HFF-Myc (cell line): ENCODE data around the gene CFAP77.

Experiments
- DNase-seq: peaks from one replicate; pipeline ENCODE4 v3.0.0-alpha.2; 2011; ENCODE audit warnings: low read depth; ENCODE audit errors: extremely low read depth
- H3K4me3 ChIP-seq: replicated peaks from 2 replicates; pipeline ENCODE4 v1.5.1; 2011; ENCODE audit warnings: low read depth, mild to moderate bottlenecking, control low read depth, low read length
- TF ChIP-seq, protein P1 (sequence below): IDR thresholded peaks from 2 replicates; pipeline ENCODE4 v1.5.1; 2012; ENCODE audit warnings: mild to moderate bottlenecking, low read depth, low read length, control low read depth; ENCODE audit errors: missing control alignments

CFAP77 gene

DNA sequence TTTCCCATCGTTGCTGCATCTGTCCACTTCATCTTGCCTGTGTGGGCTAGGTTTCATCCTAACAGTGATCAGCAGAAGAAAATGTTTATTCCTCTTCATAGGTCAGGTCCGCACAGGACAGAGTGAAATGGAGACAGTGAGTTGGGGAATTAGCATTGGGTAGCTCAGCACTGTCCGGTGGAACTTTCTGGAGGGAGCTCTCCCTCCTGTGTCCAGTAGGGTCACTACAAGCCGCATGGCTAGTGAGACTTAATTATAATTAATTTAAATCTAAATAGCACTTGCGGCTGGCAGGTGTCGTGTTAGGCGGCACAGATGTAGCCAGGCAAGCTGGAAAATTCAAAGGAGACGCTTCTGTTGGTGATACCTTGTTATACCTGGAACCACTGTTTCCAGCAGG, 48.4 kb downstream of the CFAP77 start:
- TF ChIP-seq, protein P1, sequence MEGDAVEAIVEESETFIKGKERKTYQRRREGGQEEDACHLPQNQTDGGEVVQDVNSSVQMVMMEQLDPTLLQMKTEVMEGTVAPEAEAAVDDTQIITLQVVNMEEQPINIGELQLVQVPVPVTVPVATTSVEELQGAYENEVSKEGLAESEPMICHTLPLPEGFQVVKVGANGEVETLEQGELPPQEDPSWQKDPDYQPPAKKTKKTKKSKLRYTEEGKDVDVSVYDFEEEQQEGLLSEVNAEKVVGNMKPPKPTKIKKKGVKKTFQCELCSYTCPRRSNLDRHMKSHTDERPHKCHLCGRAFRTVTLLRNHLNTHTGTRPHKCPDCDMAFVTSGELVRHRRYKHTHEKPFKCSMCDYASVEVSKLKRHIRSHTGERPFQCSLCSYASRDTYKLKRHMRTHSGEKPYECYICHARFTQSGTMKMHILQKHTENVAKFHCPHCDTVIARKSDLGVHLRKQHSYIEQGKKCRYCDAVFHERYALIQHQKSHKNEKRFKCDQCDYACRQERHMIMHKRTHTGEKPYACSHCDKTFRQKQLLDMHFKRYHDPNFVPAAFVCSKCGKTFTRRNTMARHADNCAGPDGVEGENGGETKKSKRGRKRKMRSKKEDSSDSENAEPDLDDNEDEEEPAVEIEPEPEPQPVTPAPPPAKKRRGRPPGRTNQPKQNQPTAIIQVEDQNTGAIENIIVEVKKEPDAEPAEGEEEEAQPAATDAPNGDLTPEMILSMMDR = no peak
- no peak for DNase-seq

DNA sequence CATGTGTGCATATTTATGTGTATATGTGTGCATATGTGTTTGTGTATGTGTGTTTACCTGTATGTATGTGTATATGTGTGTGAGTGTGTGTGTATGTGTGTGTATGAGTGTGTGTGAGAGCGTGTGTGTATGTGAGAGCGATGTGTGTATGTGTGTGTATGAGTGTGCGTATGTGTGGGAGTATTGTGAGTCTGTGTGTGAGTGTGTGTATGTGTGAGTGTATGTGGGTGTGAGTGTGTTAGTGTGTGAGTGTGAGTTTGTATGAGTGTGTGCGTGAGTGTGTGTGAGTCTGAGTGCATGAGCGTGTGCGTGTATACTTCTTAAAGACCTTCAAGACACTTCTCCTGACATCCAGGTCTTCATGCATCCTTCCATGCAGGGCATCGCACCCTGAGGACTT, 49.6 kb downstream of the CFAP77 start:
- TF ChIP-seq, protein P1 = no peak
- no peak for DNase-seq

More for the DNA sequence above, 48.4 kb downstream of the CFAP77 start:
- no peak overlapping the region for H3K4me3 ChIP-seq

DNA sequence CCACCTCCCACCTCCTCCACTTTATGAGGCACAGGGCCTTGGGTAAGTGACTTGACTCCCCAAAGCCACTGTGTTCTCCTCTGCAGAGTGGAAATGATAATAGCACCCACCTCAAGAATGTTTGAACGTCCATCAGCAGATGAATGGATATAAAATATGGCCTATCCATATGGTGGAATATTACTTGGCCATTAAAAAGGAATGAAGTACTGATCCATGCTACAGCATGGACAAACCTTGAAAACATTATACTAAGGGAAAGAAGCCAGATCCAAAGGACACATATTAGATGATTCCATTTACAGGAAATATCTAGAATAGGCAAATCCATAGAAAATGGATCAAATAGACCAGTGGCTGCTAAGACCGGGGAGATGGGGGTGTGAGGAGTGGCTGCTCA, 50.2 kb downstream of the CFAP77 start:
- TF ChIP-seq, protein P1 = no peak

More for the DNA sequence above, 49.6 kb downstream of the CFAP77 start:
- H3K4me3 ChIP-seq = no peak overlapping the region

DNA sequence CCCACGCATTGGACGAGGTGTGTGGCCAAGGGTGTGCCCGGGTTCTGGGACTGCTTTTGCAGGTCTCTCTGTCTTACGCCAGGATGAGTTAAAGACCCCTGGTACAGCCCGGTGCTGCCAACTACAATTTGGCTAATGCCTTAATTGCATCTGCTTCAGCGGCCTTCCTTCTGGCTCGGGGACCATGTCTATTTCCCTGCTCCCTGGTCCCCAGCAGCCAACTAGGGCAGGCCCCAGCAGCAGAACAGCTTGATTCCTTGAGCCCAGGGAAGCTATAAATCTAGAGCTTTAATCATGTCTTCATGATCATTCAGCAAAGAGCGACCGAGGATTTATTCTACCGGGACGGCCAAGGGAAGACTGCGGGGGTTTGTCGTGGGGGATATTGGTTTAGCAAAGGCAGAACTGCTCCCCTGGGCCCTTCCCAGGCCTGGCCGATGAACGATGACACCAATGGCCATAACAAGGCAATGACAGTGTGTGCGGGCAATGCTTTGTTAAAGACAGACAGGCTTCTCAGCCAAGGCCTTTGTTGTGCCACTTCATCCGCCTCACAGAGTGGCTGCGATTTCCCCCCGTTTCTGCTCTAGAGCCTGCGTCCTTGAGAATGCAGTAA, 51.4 kb downstream of the CFAP77 start:
- no peak for DNase-seq
- no peak overlapping the region for H3K4me3 ChIP-seq
- TF ChIP-seq, protein P1 = no peak

More for the DNA sequence above, 50.2 kb downstream of the CFAP77 start:
- H3K4me3 ChIP-seq = no peak overlapping the region
- no peak for DNase-seq

DNA sequence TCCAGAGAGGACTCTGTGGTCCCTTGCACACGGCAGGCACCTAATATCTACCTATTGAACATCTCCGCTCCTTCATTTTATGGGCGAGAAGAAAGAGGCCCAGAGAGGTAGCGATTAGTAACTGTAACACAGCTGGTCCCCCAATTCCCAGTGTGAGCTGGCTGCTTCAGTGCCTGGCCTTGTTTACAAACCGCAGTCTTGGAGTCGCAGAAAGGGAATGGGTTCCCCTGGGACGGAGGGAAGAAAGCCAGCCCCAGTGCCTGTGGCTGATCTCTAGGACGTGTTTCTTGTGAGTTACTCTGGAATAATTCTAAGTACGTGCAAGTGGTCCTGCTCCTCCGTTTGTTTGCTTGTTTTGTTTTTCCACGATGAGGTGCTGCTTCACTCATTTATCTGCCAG, 52.0 kb downstream of the CFAP77 start:
- DNase-seq = no peak
- TF ChIP-seq, protein P1 = no peak
- no peak overlapping the region for H3K4me3 ChIP-seq

DNA sequence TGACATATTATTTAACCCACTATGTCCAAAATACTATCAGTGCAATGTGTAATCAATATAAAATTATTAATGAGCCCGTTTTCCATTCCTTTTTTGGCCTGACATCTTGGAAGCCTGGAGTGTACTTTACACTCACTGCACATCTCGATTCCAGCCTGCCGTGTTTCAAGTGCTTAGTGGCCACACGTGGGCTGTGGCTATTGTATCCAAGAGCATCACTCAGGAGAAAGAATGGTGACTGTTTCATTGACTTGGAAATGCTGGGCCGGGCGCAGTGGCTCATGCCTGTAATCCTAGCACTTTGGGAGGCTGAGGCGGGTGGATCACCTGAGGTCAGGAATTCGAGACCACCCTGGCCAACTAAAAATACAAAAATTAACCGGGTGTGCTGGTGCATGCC, 54.5 kb downstream of the CFAP77 start:
- TF ChIP-seq, protein P1 = no peak
- DNase-seq = no peak
- H3K4me3 ChIP-seq = no peak overlapping the region

DNA sequence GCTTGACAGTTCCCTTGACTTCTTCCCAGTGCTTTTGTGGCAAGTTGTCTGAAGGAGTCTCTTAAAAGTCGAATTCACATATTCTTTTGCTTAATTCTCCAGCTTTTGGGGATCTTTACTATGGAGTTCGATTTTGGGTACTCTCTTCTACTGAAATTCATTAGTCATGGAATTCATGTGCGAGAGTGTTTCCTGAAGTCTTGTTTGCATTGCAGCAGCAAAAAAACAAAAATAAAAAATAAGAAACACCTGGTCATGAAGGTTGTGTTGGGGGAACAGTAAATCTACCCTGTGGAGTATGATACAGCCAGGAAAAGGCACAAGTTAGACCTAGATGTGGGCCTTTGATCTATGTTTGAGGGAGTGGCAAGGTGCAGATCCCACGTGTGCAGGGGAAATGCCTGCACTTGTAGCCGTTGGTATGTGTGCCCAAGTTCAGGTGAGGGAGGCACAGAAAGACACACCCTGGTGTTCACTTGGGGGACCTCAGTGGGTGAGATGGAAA, 55.2 kb downstream of the CFAP77 start:
- TF ChIP-seq, protein P1 = no peak
- H3K4me3 ChIP-seq = no peak overlapping the region
- DNase-seq = no peak
